ENCODE results near the gene LCP2. TPM values are rescaled to one million over a fixed set of nuclear protein-coding genes. Genes with fewer than 3 reads are reported as not detected.

LCP2 gene
- total RNA-seq, 1 donor from 2014 or later = 25.5 TPM

GRCh38 chr5:170312666-170313065 is 15.1 kb upstream of the LCP2 start:
- H3K27me3 ChIP-seq = no peaks in the 10 kb centered on the region
- DNase-seq (ENCODE audit: extremely low spot score in 2 of 2) = peak in 1 of 2 donors; percentile 84
- no peak overlapping the region for H3K4me3 ChIP-seq
- peaks cover 45% of the 10 kb centered on the region for H3K4me1 ChIP-seq
- TF ChIP-seq CTCF (IDR thresholded peaks at IDR 0.05) (no peak), POLR2AphosphoS5 (IDR thresholded peaks at IDR 0.05; ENCODE audit: insufficient read depth in 1 of 2, low read depth in 1 of 2) (no peak), POLR2A (IDR thresholded peaks at IDR 0.05) (no peak)
- H3K36me3 ChIP-seq = no peaks in the 10 kb centered on the region
- no peaks in the 10 kb centered on the region for H3K9me3 ChIP-seq
- intact Hi-C loops (cut with DNase I) = no loop called here
- no peak overlapping the region for H3K27ac ChIP-seq

- TF ChIP-seq CTCF (IDR thresholded peaks at IDR 0.05) (no peak), POLR2A (IDR thresholded peaks at IDR 0.05) (no peak), POLR2AphosphoS5 (IDR thresholded peaks at IDR 0.05; ENCODE audit: insufficient read depth in 1 of 2, low read depth in 1 of 2) (no peak)
- no peaks in the 10 kb centered on the region for H3K9me3 ChIP-seq
- H3K27me3 ChIP-seq = no peaks in the 10 kb centered on the region
- no peaks in the 10 kb centered on the region for H3K36me3 ChIP-seq
- peaks cover 45% of the 10 kb centered on the region for H3K4me1 ChIP-seq
- H3K4me3 ChIP-seq = no peak overlapping the region
- H3K27ac ChIP-seq = no peak overlapping the region
- intact Hi-C loops (cut with DNase I) = no loop called here
- no peak for DNase-seq (ENCODE audit: extremely low spot score in 2 of 2)
Measured at GRCh38 chr5:170312301-170312595, 14.7 kb upstream of the LCP2 start.

GRCh38 chr5:170311511-170312300 is 14.1 kb upstream of the LCP2 start:
- no peaks in the 10 kb centered on the region for H3K9me3 ChIP-seq
- TF ChIP-seq POLR2A (IDR thresholded peaks at IDR 0.05) = no peak
- no peak for TF ChIP-seq CTCF (IDR thresholded peaks at IDR 0.05)
- no peak for TF ChIP-seq POLR2AphosphoS5 (IDR thresholded peaks at IDR 0.05; ENCODE audit: insufficient read depth in 1 of 2, low read depth in 1 of 2)
- no peak overlapping the region for H3K27ac ChIP-seq
- H3K36me3 ChIP-seq = no peaks in the 10 kb centered on the region
- peaks cover 50% of the 10 kb centered on the region for H3K4me1 ChIP-seq
- no peak overlapping the region for H3K4me3 ChIP-seq
- intact Hi-C loops (cut with DNase I) = no loop called here
- DNase-seq (ENCODE audit: extremely low spot score in 2 of 2) = peak in 1 of 2 donors; percentile 56
- no peaks in the 10 kb centered on the region for H3K27me3 ChIP-seq

- Histone ChIP-seq H3K9me3 (no peaks in the 10 kb centered on the region), H3K36me3 (no peaks in the 10 kb centered on the region), H3K4me3 (no peak overlapping the region), H3K27me3 (no peaks in the 10 kb centered on the region), H3K27ac (peak overlapping the region; percentile 40), H3K4me1 (peaks cover 47% of the 10 kb centered on the region)
- intact Hi-C loops (cut with DNase I) = no loop called here
- DNase-seq (ENCODE audit: extremely low spot score in 2 of 2) = no peak
- no peak for TF ChIP-seq POLR2A (IDR thresholded peaks at IDR 0.05)
- TF ChIP-seq CTCF (IDR thresholded peaks at IDR 0.05) = no peak
- TF ChIP-seq POLR2AphosphoS5 (IDR thresholded peaks at IDR 0.05; ENCODE audit: insufficient read depth in 1 of 2, low read depth in 1 of 2) = no peak
Measured at GRCh38 chr5:170310256-170310926, 12.8 kb upstream of the LCP2 start.

- H3K9me3 ChIP-seq = no peaks in the 10 kb centered on the region
- peak overlapping the region; percentile 57 for H3K27ac ChIP-seq
- no peak overlapping the region for H3K4me3 ChIP-seq
- H3K4me1 ChIP-seq = peaks cover 33% of the 10 kb centered on the region
- intact Hi-C loops (cut with DNase I) = no loop called here
- DNase-seq (ENCODE audit: extremely low spot score in 2 of 2) = no peak
- no peaks in the 10 kb centered on the region for H3K36me3 ChIP-seq
- no peaks in the 10 kb centered on the region for H3K27me3 ChIP-seq
- TF ChIP-seq POLR2AphosphoS5 (IDR thresholded peaks at IDR 0.05; ENCODE audit: insufficient read depth in 1 of 2, low read depth in 1 of 2) (no peak), CTCF (IDR thresholded peaks at IDR 0.05) (no peak), POLR2A (IDR thresholded peaks at IDR 0.05) (no peak)
Measured at GRCh38 chr5:170308686-170309085, 11.1 kb upstream of the LCP2 start.
